Liver (tissue), 9 donors: ENCODE data around the gene ASIC2. TPM values are rescaled to one million over a fixed set of nuclear protein-coding genes. Genes with fewer than 3 reads are reported as not detected.

Experiments
- DNase-seq: peaks from one replicate; pipeline ENCODE4 v3.0.0-alpha.2; 2017; ENCODE audit warnings: low spot score
- H3K27ac ChIP-seq, 2 donors: one replicate each; pipeline ENCODE4 v1.7.0; 2013; ENCODE audit warnings: inconsistent platforms in 2 of 2, low read length in 2 of 2, control low read depth in 1 of 2, low read depth in 1 of 2, mild to moderate bottlenecking in 1 of 2
- H3K27me3 ChIP-seq, 4 donors: one replicate each; pipeline versions ENCODE4 v1.6.1 to v1.7.0; 2013; ENCODE audit warnings: low read length in 3 of 4, inconsistent platforms in 1 of 4, mild to moderate bottlenecking in 1 of 4, moderate library complexity in 1 of 4; ENCODE audit not compliant: control insufficient read depth in 4 of 4, insufficient read depth in 4 of 4
- H3K36me3 ChIP-seq, 4 donors: one replicate each; pipeline versions ENCODE4 v1.6.1 to v1.7.0; 2013; ENCODE audit warnings: low read length in 3 of 4, mild to moderate bottlenecking in 3 of 4, low read depth in 1 of 4, moderate library complexity in 1 of 4; ENCODE audit not compliant: control insufficient read depth in 4 of 4, insufficient read depth in 3 of 4
- H3K4me1 ChIP-seq, 4 donors: one replicate each; pipeline versions ENCODE4 v1.6.1 to v1.7.0; 2013; ENCODE audit warnings: low read length in 3 of 4, mild to moderate bottlenecking in 3 of 4, moderate library complexity in 1 of 4; ENCODE audit not compliant: control insufficient read depth in 4 of 4, insufficient read depth in 4 of 4
- H3K4me3 ChIP-seq, 3 donors: one replicate each; pipeline versions ENCODE4 v1.6.1 to v1.7.0; 2013; ENCODE audit warnings: low read length in 3 of 3, control low read depth in 1 of 3, low read depth in 1 of 3, mild to moderate bottlenecking in 1 of 3
- H3K9ac ChIP-seq, 2 donors: one replicate each; pipeline ENCODE4 v1.7.0; 2013; ENCODE audit warnings: low read length in 2 of 2, mild to moderate bottlenecking in 2 of 2, moderate library complexity in 2 of 2, control low read depth in 1 of 2, low read depth in 1 of 2
- H3K9me3 ChIP-seq, 4 donors: one replicate each; pipeline versions ENCODE4 v1.6.1 to v1.7.0; 2013; ENCODE audit warnings: low read length in 3 of 4; ENCODE audit not compliant: control insufficient read depth in 4 of 4
- EGR1 ChIP-seq, 2 donors: IDR thresholded peaks; 2 replicates each; pipeline ENCODE4 v1.6.1; 2016 to 2018; ENCODE audit warnings: antibody characterized with exemption in 2 of 2, low read depth in 2 of 2
- FOXA1 ChIP-seq: IDR thresholded peaks from 2 replicates; pipeline ENCODE4 v1.6.1; 2016; ENCODE audit warnings: antibody characterized with exemption
- FOXA2 ChIP-seq: IDR thresholded peaks from 2 replicates; pipeline ENCODE4 v1.6.1; 2016; ENCODE audit warnings: antibody characterized with exemption
- GABPA ChIP-seq, 2 donors: IDR thresholded peaks in 1 of 2; conservative IDR thresholded peaks in 1 of 2; 2 replicates each; pipeline ENCODE4 v1.6.1; 2016; ENCODE audit warnings: antibody characterized with exemption in 2 of 2, mild to moderate bottlenecking in 1 of 2, moderate library complexity in 1 of 2
- HNF4A ChIP-seq, 2 donors: conservative IDR thresholded peaks; 2 replicates each; pipeline ENCODE4 v1.6.1; 2016; ENCODE audit warnings: antibody characterized with exemption in 2 of 2, mild to moderate bottlenecking in 2 of 2
- HNF4G ChIP-seq: IDR thresholded peaks from 2 replicates; pipeline ENCODE4 v1.6.1; 2016; ENCODE audit warnings: antibody characterized with exemption
- JUND ChIP-seq, 2 donors: IDR thresholded peaks; 2 replicates each; pipeline ENCODE4 v1.6.1; 2016; ENCODE audit warnings: antibody characterized with exemption in 2 of 2
- MAX ChIP-seq: IDR thresholded peaks from 2 replicates; pipeline ENCODE4 v1.6.1; 2016; ENCODE audit warnings: antibody characterized with exemption
- NR2F2 ChIP-seq: IDR thresholded peaks from 2 replicates; pipeline ENCODE4 v1.6.1; 2016; ENCODE audit warnings: antibody characterized with exemption
- RAD21 ChIP-seq, 2 donors: IDR thresholded peaks; 2 replicates each; pipeline ENCODE4 v1.6.1; 2016; ENCODE audit warnings: antibody characterized with exemption in 2 of 2, mild to moderate bottlenecking in 2 of 2
- RXRA ChIP-seq, 2 donors: IDR thresholded peaks; 2 replicates each; pipeline ENCODE4 v1.6.1; 2017 to 2018; ENCODE audit warnings: antibody characterized with exemption in 2 of 2, mild to moderate bottlenecking in 1 of 2
- SP1 ChIP-seq: IDR thresholded peaks from 2 replicates; pipeline ENCODE4 v1.6.1; 2018; ENCODE audit warnings: antibody characterized with exemption, mild to moderate bottlenecking
- TAF1 ChIP-seq: conservative IDR thresholded peaks from 2 replicates; pipeline ENCODE4 v1.6.1; 2016; ENCODE audit warnings: antibody characterized with exemption, mild to moderate bottlenecking
- YY1 ChIP-seq: IDR thresholded peaks from 2 replicates; pipeline ENCODE4 v1.6.1; 2016; ENCODE audit warnings: antibody characterized with exemption, mild to moderate bottlenecking
- WGBS: extraction: QIAGEN DNeasy Blood & Tissue Kit; methylation state at CpG from one replicate; pipeline ENCODE4 v1.1.7; 2013; 5-methylcytosine and 5-hydroxymethylcytosine counted together
- polyA plus RNA-seq, 2 donors: library from polyadenylated mRNA; stranded (reverse) in 1 of 2; unstranded in 1 of 2; fragments of 200-250 nt in 1 of 2; fragments of >200 nt in 1 of 2; fragmentation: Nextera tagmentation in 1 of 2; extraction: Ambion mirVana in 1 of 2; gene quantifications; one replicate each; pipeline versions ENCODE4 v1.2.1 to v1.2.3, GENCODE V29; 2013 to 2015
- total RNA-seq, 2 donors: library from RNA; depleted of rRNA; stranded (reverse); fragments of >200 nt; gene quantifications; one replicate each; pipeline ENCODE4 v1.2.3, GENCODE V29; 2014
- TF ChIP-seq, protein P1 (sequence below): fragments of 150-350 bp; IDR thresholded peaks from 2 replicates; pipeline ENCODE4 v1.5.1; 2017; ENCODE audit warnings: improper control_type of control experiment, low read depth, low read length; ENCODE audit not compliant: missing input control
- TF ChIP-seq, protein P2 (sequence below): IDR thresholded peaks from 2 replicates; pipeline ENCODE4 v1.6.1; 2016; ENCODE audit warnings: antibody characterized with exemption
- donor health status: healthy.
- donor health status: healthy.
- donor health status: healthy.
- donor health status: healthy.
- donor health status: healthy.

ASIC2 gene
- total and polyA plus RNA-seq, 4 donors: under 0.01 TPM; not detected in 3

GRCh38 chr17:33007186-33007585 lies 285.9 kb downstream of the ASIC2 start:
- TF ChIP-seq, protein P1, sequence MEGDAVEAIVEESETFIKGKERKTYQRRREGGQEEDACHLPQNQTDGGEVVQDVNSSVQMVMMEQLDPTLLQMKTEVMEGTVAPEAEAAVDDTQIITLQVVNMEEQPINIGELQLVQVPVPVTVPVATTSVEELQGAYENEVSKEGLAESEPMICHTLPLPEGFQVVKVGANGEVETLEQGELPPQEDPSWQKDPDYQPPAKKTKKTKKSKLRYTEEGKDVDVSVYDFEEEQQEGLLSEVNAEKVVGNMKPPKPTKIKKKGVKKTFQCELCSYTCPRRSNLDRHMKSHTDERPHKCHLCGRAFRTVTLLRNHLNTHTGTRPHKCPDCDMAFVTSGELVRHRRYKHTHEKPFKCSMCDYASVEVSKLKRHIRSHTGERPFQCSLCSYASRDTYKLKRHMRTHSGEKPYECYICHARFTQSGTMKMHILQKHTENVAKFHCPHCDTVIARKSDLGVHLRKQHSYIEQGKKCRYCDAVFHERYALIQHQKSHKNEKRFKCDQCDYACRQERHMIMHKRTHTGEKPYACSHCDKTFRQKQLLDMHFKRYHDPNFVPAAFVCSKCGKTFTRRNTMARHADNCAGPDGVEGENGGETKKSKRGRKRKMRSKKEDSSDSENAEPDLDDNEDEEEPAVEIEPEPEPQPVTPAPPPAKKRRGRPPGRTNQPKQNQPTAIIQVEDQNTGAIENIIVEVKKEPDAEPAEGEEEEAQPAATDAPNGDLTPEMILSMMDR: no peak
- TF ChIP-seq RAD21 (IDR thresholded peaks at IDR 0.05): no peak
- TF ChIP-seq NR2F2: no peak
- TF ChIP-seq, protein P2, sequence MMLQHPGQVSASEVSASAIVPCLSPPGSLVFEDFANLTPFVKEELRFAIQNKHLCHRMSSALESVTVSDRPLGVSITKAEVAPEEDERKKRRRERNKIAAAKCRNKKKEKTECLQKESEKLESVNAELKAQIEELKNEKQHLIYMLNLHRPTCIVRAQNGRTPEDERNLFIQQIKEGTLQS: no peak
- no peak for TF ChIP-seq HNF4A (conservative IDR thresholded peaks at IDR 0.05)
- no peak for TF ChIP-seq RXRA (IDR thresholded peaks at IDR 0.05)
- TF ChIP-seq FOXA1: no peak
- TF ChIP-seq MAX: no peak
- no peaks in the 10 kb centered on the region for H3K36me3 ChIP-seq
- H3K4me1 ChIP-seq: no peaks in the 10 kb centered on the region
- H3K27me3 ChIP-seq: no peaks in the 10 kb centered on the region
- no peak for DNase-seq
- no peak overlapping the region for H3K4me3 ChIP-seq
- H3K27ac ChIP-seq: no peak overlapping the region
- 85% methylated on average over 7 of the region's 7 CpGs for WGBS
- H3K9ac ChIP-seq: no peak overlapping the region
- H3K9me3 ChIP-seq: no peaks in the 10 kb centered on the region

DNA sequence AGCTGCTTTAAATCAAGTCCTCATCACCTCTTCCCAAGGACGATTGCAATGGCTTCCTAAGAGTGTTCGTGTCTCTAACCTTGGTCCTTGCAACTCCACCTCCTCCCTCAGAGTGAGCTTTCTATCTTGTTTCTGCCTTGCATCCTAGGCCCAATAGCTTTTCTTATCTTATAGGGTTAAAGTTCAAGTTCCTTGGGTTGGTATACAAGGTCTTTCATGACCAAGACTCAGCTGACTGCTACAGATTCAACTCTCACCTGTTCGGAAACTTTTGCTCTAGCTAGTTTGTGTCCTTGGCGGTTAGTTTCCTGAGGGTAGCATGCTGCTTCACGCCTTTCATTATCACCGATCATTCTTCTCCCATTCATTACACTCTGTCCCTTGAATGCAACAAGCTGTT lies 290.8 kb downstream of the ASIC2 start:
- TF ChIP-seq GABPA (IDR thresholded peaks at IDR 0.05 in 1 of 2, conservative IDR thresholded peaks at IDR 0.05 in 1 of 2): no peak
- Histone ChIP-seq H3K9ac (no peak overlapping the region), H3K4me1 (peaks cover 0 to 5% (median 2%) of the 10 kb centered on the region in 4 donors), H3K9me3 (no peaks in the 10 kb centered on the region), H3K4me3 (no peak overlapping the region), H3K27me3 (peaks cover 0 to 3% (median 0%) of the 10 kb centered on the region in 4 donors), H3K27ac (no peak overlapping the region), H3K36me3 (no peaks in the 10 kb centered on the region)
- WGBS: 84% methylated on average over 6 of the region's 6 CpGs
- DNase-seq: no peak

DNA sequence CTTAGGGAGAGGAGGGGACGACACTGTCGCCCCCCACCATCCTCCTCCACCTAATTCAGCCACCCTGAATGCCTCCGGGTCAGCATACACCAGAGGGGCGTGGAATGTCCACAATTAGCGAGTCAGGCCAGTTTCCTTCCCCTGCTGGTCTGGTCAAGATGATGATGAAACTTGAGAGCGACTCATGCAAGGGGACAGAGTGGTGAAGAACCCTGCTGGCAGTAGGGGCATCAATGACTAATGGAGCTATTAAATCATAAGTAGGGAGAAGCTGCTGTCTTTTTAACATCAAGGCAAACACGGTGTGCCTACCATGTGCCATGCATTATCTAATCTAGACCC lies 294.2 kb downstream of the ASIC2 start:
- no peak for TF ChIP-seq TAF1
- H3K4me3 ChIP-seq: no peak overlapping the region
- H3K27ac ChIP-seq: no peak overlapping the region
- 43% methylated on average over 7 of the region's 7 CpGs for WGBS
- H3K9ac ChIP-seq: no peak overlapping the region
- H3K9me3 ChIP-seq: no peaks in the 10 kb centered on the region
- DNase-seq: no peak
- peaks cover 0 to 5% (median 2%) of the 10 kb centered on the region in 4 donors for H3K4me1 ChIP-seq
- no peaks in the 10 kb centered on the region for H3K36me3 ChIP-seq
- H3K27me3 ChIP-seq: peaks cover 0 to 3% (median 0%) of the 10 kb centered on the region in 4 donors

GRCh38 chr17:32998111-32998886 lies 294.8 kb downstream of the ASIC2 start:
- no peaks in the 10 kb centered on the region for H3K36me3 ChIP-seq
- peaks cover 0 to 3% (median 0%) of the 10 kb centered on the region in 4 donors for H3K27me3 ChIP-seq
- peaks cover 0 to 5% (median 2%) of the 10 kb centered on the region in 4 donors for H3K4me1 ChIP-seq
- H3K4me3 ChIP-seq: peak overlapping the region in 1 of 3 donors; percentile 24
- H3K9ac ChIP-seq: no peak overlapping the region
- H3K9me3 ChIP-seq: no peaks in the 10 kb centered on the region
- peak; percentile 85 for DNase-seq
- 3% methylated on average over 18 of the region's 18 CpGs for WGBS
- no peak overlapping the region for H3K27ac ChIP-seq
- TF ChIP-seq NR2F2 (no peak), EGR1 (IDR thresholded peaks at IDR 0.05; ENCODE audit: low read depth in 2 of 2) (no peak), FOXA2 (no peak), RAD21 (IDR thresholded peaks at IDR 0.05) (peak; percentile 62 to 73), JUND (IDR thresholded peaks at IDR 0.05) (no peak), GABPA (IDR thresholded peaks at IDR 0.05 in 1 of 2, conservative IDR thresholded peaks at IDR 0.05 in 1 of 2) (no peak), HNF4G (no peak), HNF4A (conservative IDR thresholded peaks at IDR 0.05) (no peak), YY1 (no peak), SP1 (no peak)
- TF ChIP-seq, protein P1: peak; percentile 77
